Measurements from ENCODE around the gene ZNF423. TPM values are rescaled to one million over a fixed set of nuclear protein-coding genes. Genes with fewer than 3 reads are reported as not detected.

The ZNF423 gene
- polyA plus RNA-seq, 1 of the 3 experiments (the other 2 are of a cell fraction): 1.2 TPM

- TF ChIP-seq, protein P1, sequence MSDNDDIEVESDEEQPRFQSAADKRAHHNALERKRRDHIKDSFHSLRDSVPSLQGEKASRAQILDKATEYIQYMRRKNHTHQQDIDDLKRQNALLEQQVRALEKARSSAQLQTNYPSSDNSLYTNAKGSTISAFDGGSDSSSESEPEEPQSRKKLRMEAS (IDR thresholded peaks at IDR 0.05; ENCODE audit: low read depth): no peak
- no peak for TF ChIP-seq RCOR1 (IDR thresholded peaks at IDR 0.05; ENCODE audit: low read length)
- TF ChIP-seq SMC3 (IDR thresholded peaks at IDR 0.05; ENCODE audit: low read depth, low read length): no peak
- TF ChIP-seq TCF12 (IDR thresholded peaks at IDR 0.05): no peak
- no peak for TF ChIP-seq MXI1 (IDR thresholded peaks at IDR 0.05; ENCODE audit: low read depth, low read length)
- TF ChIP-seq, protein P2, sequence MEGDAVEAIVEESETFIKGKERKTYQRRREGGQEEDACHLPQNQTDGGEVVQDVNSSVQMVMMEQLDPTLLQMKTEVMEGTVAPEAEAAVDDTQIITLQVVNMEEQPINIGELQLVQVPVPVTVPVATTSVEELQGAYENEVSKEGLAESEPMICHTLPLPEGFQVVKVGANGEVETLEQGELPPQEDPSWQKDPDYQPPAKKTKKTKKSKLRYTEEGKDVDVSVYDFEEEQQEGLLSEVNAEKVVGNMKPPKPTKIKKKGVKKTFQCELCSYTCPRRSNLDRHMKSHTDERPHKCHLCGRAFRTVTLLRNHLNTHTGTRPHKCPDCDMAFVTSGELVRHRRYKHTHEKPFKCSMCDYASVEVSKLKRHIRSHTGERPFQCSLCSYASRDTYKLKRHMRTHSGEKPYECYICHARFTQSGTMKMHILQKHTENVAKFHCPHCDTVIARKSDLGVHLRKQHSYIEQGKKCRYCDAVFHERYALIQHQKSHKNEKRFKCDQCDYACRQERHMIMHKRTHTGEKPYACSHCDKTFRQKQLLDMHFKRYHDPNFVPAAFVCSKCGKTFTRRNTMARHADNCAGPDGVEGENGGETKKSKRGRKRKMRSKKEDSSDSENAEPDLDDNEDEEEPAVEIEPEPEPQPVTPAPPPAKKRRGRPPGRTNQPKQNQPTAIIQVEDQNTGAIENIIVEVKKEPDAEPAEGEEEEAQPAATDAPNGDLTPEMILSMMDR (IDR thresholded peaks at IDR 0.05): no peak
- TF ChIP-seq ZBTB33 (IDR thresholded peaks at IDR 0.05; ENCODE audit: borderline replicate concordance, low read depth): no peak
These were observed 382.8 kb downstream of the ZNF423 start (continued) for GRCh38 chr16:49473131-49473530.

DNA sequence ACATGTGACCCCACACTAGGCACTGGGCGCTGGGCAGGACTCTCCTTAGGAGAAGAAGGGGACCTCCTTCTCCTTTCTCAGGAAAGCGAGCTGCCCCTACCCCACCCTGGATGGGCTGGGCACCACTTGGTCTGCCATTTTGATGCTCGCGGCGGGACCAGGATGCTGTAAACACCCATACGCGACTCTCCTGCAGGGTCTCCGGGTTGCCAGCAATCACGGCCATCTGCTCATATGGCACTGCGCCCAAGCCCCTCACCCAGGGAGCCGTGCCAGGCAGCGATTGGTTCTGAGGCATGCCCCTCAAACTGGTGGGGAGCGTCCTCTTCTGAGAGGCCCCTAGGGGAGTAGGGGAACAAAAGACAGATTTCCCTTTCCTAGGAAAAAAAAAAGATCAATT, 383.3 kb downstream of the ZNF423 start:
- no peaks in the 10 kb centered on the region for H3K9me3 ChIP-seq
- TF ChIP-seq MXI1 (IDR thresholded peaks at IDR 0.05; ENCODE audit: low read depth, low read length): no peak
- TF ChIP-seq, protein P3, sequence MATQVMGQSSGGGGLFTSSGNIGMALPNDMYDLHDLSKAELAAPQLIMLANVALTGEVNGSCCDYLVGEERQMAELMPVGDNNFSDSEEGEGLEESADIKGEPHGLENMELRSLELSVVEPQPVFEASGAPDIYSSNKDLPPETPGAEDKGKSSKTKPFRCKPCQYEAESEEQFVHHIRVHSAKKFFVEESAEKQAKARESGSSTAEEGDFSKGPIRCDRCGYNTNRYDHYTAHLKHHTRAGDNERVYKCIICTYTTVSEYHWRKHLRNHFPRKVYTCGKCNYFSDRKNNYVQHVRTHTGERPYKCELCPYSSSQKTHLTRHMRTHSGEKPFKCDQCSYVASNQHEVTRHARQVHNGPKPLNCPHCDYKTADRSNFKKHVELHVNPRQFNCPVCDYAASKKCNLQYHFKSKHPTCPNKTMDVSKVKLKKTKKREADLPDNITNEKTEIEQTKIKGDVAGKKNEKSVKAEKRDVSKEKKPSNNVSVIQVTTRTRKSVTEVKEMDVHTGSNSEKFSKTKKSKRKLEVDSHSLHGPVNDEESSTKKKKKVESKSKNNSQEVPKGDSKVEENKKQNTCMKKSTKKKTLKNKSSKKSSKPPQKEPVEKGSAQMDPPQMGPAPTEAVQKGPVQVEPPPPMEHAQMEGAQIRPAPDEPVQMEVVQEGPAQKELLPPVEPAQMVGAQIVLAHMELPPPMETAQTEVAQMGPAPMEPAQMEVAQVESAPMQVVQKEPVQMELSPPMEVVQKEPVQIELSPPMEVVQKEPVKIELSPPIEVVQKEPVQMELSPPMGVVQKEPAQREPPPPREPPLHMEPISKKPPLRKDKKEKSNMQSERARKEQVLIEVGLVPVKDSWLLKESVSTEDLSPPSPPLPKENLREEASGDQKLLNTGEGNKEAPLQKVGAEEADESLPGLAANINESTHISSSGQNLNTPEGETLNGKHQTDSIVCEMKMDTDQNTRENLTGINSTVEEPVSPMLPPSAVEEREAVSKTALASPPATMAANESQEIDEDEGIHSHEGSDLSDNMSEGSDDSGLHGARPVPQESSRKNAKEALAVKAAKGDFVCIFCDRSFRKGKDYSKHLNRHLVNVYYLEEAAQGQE (IDR thresholded peaks at IDR 0.05; ENCODE audit: low read depth, low read length): no peak
- no peak for TF ChIP-seq TEAD4 (IDR thresholded peaks at IDR 0.05; ENCODE audit: borderline replicate concordance, insufficient read depth)
- TF ChIP-seq FOSL2 (IDR thresholded peaks at IDR 0.05; ENCODE audit: borderline replicate concordance, low read depth): no peak
- no peak for TF ChIP-seq GATA2 (CRISPR knock-in tag; IDR thresholded peaks at IDR 0.05)
- no peak for TF ChIP-seq SIN3A (IDR thresholded peaks at IDR 0.05; ENCODE audit: borderline replicate concordance, low read depth, low read length)
- TF ChIP-seq MEF2A (IDR thresholded peaks at IDR 0.05; ENCODE audit: borderline replicate concordance, low read depth): no peak
- no peak for TF ChIP-seq USF2 (IDR thresholded peaks at IDR 0.05; ENCODE audit: borderline replicate concordance, low read depth, low read length)
- TF ChIP-seq ZBTB33 (IDR thresholded peaks at IDR 0.05; ENCODE audit: borderline replicate concordance, low read depth): no peak

More for the DNA sequence above, 383.3 kb downstream of the ZNF423 start:
- H3K4me3 ChIP-seq (ENCODE audit: low read depth in 2 of 2, low read length in 1 of 2): no peak overlapping the region
- peaks cover 0 to 21% of the 10 kb centered on the region in 2 experiments; a peak in 1 of 4 replicates for H3K4me1 ChIP-seq (ENCODE audit: control insufficient read depth in 1 of 2, insufficient read depth in 2 of 2, low read depth in 1 of 2, low read length in 1 of 2)
- ChIA-PET CTCF (interaction anchor here (0.7 to 1.0 kb wide), 2 partner anchors 14 to 64 kb away, joined by 3 read pairs; no protein-coding TSS in a partner anchor), POLR2A (interaction anchor here (0.6 kb wide), 1 partner anchor 9 kb away, joined by 4 read pairs; no protein-coding TSS in a partner anchor)
- H2AFZ ChIP-seq (ENCODE audit: low read depth): no peak overlapping the region
- no peak overlapping the region for H3K9ac ChIP-seq
- H3K4me2 ChIP-seq: no peak overlapping the region
- H3K9me2 ChIP-seq: no peaks in the 10 kb centered on the region
- no peak for DNase-seq
- no peaks in the 10 kb centered on the region for H4K20me1 ChIP-seq (ENCODE audit: insufficient read depth)
- no peaks in the 10 kb centered on the region for H3K27me3 ChIP-seq (ENCODE audit: insufficient read depth)
- 21% methylated on average over 5 of the region's 13 CpGs for WGBS (ENCODE audit: low lambda C conversion rate)
- H3K27ac ChIP-seq (ENCODE audit: low read depth in 2 of 2, low read length in 1 of 2): no peak overlapping the region
- H3F3A ChIP-seq (replicated peaks; ENCODE audit: insufficient read depth): no peaks in the 10 kb centered on the region
- no peaks in the 10 kb centered on the region for H3K36me3 ChIP-seq (replicated peaks in 1 of 2; ENCODE audit: control insufficient read depth in 1 of 2, insufficient read depth in 2 of 2, low read length in 1 of 2)
- no peaks in the 10 kb centered on the region for H3K79me2 ChIP-seq (ENCODE audit: insufficient read depth)
